Nephron progenitor cell (in vitro differentiated cells): ENCODE data around the gene BLZF1.

Source experiments
- DNase-seq: peaks from one replicate; pipeline ENCODE4 v3.0.0; 2021
- H3K27ac Mint-ChIP-seq: 2 replicates; pipeline ENCODE4 v1.8.0; 2021; ENCODE audit warnings: mild to moderate bottlenecking, moderate library complexity, mixed read lengths
- H3K27me3 Mint-ChIP-seq: 2 replicates; pipeline ENCODE4 v1.8.0; 2021; ENCODE audit warnings: mild to moderate bottlenecking, low read depth, mixed read lengths; ENCODE audit not compliant: poor library complexity
- H3K36me3 Mint-ChIP-seq: 2 replicates; pipeline ENCODE4 v1.8.0; 2021; ENCODE audit warnings: low read depth, mixed read lengths
- H3K4me1 Mint-ChIP-seq: 2 replicates; pipeline ENCODE4 v1.8.0; 2021; ENCODE audit warnings: mixed read lengths
- H3K4me3 Mint-ChIP-seq: 2 replicates; pipeline ENCODE4 v1.8.0; 2021; ENCODE audit warnings: mild to moderate bottlenecking, moderate library complexity, mixed read lengths
- H3K9me3 Mint-ChIP-seq: 2 replicates; pipeline ENCODE4 v1.8.0; 2021; ENCODE audit warnings: mild to moderate bottlenecking, moderate library complexity, mixed read lengths
- TF ChIP-seq, protein P1 (sequence below): fragments of 200-600 bp; sonication (generic); IDR thresholded peaks from 2 replicates; pipeline ENCODE4 v1.5.0; 2021; ENCODE audit warnings: antibody characterized with exemption

The BLZF1 gene

DNA sequence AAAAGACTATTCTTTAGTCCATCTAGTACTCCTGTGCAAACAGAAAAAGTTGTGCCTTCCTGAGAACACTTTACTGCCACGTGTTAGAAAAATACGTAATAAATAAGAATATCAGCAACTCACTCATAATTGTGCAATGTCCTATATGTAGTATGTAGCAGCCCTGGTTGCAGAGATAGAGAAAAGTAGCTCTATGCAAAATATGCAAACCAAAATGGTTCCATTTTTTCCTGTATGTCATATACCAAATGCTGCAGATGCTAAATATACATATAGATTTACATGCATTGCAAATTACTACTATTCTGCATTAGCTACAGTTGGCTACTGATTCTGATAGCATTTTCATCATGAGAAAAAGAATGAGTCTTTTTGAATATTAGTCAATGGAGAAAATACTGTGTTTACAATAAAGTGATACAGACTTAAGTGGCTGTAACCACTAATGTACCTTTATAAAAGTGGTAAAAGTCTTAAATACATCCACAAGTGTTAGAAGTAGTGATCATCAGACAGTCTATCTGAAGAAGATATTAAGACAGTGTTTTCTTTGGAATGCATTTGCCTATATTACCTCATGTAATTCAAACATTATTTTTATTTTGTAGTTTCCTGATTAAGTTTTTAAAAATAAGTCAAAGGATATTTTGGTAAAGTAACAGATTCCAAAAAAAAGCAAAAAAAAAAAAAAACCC is 20.2 kb upstream of the BLZF1 start:
- Mint-ChIP-seq H3K36me3 (peaks cover 12% of the 10 kb centered on the region), H3K4me3 (no peak overlapping the region), H3K27ac (no peak overlapping the region), H3K4me1 (no peaks in the 10 kb centered on the region), H3K9me3 (peaks cover 17% of the 10 kb centered on the region), H3K27me3 (no peaks in the 10 kb centered on the region)
- TF ChIP-seq, protein P1, sequence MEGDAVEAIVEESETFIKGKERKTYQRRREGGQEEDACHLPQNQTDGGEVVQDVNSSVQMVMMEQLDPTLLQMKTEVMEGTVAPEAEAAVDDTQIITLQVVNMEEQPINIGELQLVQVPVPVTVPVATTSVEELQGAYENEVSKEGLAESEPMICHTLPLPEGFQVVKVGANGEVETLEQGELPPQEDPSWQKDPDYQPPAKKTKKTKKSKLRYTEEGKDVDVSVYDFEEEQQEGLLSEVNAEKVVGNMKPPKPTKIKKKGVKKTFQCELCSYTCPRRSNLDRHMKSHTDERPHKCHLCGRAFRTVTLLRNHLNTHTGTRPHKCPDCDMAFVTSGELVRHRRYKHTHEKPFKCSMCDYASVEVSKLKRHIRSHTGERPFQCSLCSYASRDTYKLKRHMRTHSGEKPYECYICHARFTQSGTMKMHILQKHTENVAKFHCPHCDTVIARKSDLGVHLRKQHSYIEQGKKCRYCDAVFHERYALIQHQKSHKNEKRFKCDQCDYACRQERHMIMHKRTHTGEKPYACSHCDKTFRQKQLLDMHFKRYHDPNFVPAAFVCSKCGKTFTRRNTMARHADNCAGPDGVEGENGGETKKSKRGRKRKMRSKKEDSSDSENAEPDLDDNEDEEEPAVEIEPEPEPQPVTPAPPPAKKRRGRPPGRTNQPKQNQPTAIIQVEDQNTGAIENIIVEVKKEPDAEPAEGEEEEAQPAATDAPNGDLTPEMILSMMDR = no peak
- no peak for DNase-seq

DNA sequence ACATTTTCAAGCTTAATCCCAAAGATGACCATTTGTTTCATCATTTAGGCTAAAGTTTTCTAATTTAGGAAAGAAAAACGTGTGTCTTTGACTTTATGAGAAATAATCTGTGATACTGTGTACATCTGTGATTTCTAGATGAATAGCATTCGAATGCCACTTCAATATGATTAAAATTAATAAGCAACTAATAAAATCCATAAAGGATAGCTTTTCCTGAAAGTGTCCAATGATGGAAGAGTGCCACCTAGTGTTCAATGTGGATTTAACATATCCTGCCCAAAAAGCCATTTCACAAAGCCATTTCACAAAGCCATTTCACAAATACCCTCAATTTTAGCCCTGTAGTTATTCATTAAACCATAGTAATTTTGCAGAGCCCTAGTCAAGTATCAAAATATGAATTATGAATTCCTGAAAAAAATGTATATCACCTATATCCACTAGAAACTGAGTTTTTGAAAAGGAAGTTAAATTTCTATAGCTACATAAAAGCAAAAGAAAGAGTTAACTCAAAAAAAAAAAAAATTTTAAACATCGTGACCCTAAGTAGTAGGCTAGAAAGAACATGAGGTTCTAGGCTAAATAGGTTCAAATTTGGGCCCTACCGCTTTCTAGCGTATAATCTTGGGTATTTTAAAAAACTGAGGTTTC is 19.5 kb upstream of the BLZF1 start:
- TF ChIP-seq, protein P1 = peak; percentile 89
- no peak overlapping the region for H3K27ac Mint-ChIP-seq
- peaks cover 24% of the 10 kb centered on the region for H3K9me3 Mint-ChIP-seq
- H3K27me3 Mint-ChIP-seq = no peaks in the 10 kb centered on the region
- no peaks in the 10 kb centered on the region for H3K4me1 Mint-ChIP-seq
- peak; percentile 12 for DNase-seq
- H3K36me3 Mint-ChIP-seq = peaks cover 19% of the 10 kb centered on the region
- no peak overlapping the region for H3K4me3 Mint-ChIP-seq

DNA sequence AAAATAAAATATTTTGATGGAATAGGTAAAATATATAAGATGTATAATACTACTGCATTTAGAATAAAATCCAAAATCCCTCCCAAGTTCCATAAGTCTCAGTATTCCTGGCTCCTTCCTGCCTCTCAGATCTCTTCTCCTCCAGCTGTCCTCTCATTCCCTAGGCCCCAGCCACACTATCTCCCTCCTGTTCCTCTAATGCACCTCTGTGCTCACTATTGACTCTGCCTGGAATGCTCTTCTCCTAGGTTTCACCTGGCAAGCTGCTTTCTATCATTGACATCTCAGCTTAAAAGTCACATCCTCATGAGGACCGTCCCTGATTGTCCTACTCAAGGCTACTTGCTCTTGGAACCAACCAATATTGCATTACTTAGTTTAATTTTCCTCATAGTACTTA is 7.6 kb upstream of the BLZF1 start:
- TF ChIP-seq, protein P1 = no peak
- no peaks in the 10 kb centered on the region for H3K36me3 Mint-ChIP-seq
- H3K4me3 Mint-ChIP-seq = no peak overlapping the region
- no peak for DNase-seq
- H3K9me3 Mint-ChIP-seq = no peaks in the 10 kb centered on the region
- no peaks in the 10 kb centered on the region for H3K4me1 Mint-ChIP-seq
- H3K27me3 Mint-ChIP-seq = no peaks in the 10 kb centered on the region
- H3K27ac Mint-ChIP-seq = no peak overlapping the region

DNA sequence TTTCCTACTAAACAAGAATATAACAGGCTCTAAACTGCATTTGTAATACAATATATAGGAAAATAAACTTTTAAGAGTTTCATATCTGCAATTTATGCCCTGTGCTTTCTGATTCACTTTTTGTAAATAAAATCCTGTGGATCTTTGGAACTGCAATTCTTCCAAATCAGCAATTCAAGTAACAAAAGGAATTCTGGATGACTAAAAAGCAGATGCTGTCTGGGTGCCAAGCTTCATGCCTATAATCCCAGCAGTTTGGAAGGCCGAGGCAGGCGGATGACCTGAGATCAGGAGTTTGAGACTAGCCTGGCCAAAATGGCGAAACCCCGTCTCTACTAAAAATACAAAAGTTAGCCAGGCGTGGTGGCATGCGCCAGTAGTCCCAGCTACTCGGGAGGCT is 6.7 kb upstream of the BLZF1 start:
- H3K27me3 Mint-ChIP-seq = no peaks in the 10 kb centered on the region
- no peaks in the 10 kb centered on the region for H3K4me1 Mint-ChIP-seq
- H3K27ac Mint-ChIP-seq = no peak overlapping the region
- no peaks in the 10 kb centered on the region for H3K9me3 Mint-ChIP-seq
- no peak overlapping the region for H3K4me3 Mint-ChIP-seq
- DNase-seq = no peak
- TF ChIP-seq, protein P1 = no peak
- no peaks in the 10 kb centered on the region for H3K36me3 Mint-ChIP-seq

DNA sequence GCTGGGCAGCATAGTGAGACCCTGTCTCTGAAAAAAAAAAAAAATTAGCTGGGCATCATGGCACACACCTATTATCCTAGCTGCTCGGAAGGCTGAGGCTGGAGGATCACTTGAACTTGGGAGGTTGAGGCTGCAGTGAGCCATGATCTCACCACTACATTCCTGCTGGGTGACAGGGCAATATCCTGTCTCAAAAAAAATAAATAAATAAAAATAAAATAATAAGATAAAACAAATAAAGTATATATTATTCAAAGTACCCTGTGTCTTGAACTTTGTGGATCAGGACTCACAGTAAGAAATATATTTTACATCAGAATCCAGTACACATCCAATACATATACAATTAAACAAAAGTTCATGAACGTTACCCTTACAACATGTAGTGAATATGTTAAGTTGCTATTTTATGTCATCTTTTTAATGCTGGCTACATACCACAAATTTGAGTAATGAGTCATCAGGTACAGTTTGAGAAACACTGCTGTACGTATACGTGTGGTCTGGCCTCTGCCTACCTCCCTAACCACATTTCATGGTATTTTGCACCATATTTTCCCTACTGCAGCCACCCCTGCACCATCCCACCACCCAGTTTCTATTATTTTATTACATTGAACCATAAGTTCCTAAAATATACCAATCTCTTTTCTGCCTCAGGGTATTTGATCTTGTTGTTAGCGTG is 4.8 kb upstream of the BLZF1 start:
- DNase-seq = no peak
- no peaks in the 10 kb centered on the region for H3K27me3 Mint-ChIP-seq
- TF ChIP-seq, protein P1 = no peak
- H3K27ac Mint-ChIP-seq = no peak overlapping the region
- H3K36me3 Mint-ChIP-seq = no peaks in the 10 kb centered on the region
- no peak overlapping the region for H3K4me3 Mint-ChIP-seq
- no peaks in the 10 kb centered on the region for H3K9me3 Mint-ChIP-seq
- H3K4me1 Mint-ChIP-seq = no peaks in the 10 kb centered on the region
